ENCODE results near the gene MEF2D.

DNA sequence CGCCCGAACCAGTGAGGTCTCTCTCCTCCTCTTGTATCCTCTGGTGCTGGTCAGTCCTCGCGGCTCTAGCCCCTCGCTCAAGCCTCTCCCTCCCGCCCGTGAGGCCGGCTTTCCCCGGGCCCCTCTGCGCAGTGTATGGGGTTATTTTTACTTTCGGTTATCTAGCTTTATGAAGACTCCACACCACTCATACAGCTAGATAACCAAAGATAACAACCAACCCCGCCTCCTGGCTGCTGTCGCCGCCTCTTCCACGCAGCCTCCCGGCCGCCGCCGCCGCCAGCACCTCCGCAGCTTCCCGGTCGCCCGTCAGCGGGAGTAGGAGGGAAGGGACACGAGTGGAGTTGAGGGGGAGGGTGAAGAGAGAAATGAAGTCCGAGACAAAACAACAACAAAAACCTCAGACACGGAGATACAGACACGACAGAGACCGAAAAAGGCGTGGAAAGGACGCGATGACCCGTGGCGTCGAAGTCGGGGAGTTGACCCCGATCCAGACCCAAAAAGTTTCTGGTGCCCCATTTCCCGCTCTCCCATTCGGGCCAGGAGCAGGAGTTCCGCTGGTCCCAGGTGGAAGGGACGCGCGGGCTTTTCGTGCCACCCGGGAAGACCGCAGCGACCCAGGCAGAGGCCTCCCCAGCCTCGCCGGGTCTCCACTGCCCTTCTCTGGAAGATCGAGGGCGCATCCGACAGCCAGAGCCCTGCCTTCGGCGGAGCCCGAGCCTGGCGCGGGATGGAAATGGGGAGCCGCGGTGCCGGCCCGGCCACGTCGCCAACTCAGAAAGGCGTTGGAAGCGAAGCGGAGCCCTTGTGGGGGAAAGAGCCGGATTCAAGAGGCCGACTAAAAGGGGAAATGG lies 80.1 kb downstream of the MEF2D start:
- TF ChIP-seq, protein P1, sequence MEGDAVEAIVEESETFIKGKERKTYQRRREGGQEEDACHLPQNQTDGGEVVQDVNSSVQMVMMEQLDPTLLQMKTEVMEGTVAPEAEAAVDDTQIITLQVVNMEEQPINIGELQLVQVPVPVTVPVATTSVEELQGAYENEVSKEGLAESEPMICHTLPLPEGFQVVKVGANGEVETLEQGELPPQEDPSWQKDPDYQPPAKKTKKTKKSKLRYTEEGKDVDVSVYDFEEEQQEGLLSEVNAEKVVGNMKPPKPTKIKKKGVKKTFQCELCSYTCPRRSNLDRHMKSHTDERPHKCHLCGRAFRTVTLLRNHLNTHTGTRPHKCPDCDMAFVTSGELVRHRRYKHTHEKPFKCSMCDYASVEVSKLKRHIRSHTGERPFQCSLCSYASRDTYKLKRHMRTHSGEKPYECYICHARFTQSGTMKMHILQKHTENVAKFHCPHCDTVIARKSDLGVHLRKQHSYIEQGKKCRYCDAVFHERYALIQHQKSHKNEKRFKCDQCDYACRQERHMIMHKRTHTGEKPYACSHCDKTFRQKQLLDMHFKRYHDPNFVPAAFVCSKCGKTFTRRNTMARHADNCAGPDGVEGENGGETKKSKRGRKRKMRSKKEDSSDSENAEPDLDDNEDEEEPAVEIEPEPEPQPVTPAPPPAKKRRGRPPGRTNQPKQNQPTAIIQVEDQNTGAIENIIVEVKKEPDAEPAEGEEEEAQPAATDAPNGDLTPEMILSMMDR (optimal IDR thresholded peaks at IDR 0.05 in 1 of 3, IDR thresholded peaks at IDR 0.05 in 1 of 3, conservative IDR thresholded peaks at IDR 0.05 in 1 of 3; ENCODE audit: extremely low read depth in 1 of 3, insufficient read depth in 2 of 3, low read length in 3 of 3), result no peak
- peak; percentile 96 for TF ChIP-seq EZH2 (IDR thresholded peaks at IDR 0.05; ENCODE audit: low read length)

Measured in keratinocyte (primary cell).